SU-DHL-6 (cell line): Measurements from ENCODE around the gene MAP3K21.

Source experiments
- H2AFZ ChIP-seq: fragments of 200-600 bp; sonication (generic); 2 replicates; pipeline ENCODE4 v1.6.1; 2014; ENCODE audit warnings: low read depth, mild to moderate bottlenecking, moderate library complexity, mixed read lengths, antibody characterized with exemption, low read length; ENCODE audit not compliant: severe bottlenecking
- H3F3A ChIP-seq: fragments of 200-600 bp; shearing (Covaris generic); 2 replicates; pipeline ENCODE4 v1.6.0; 2016; ENCODE audit warnings: antibody characterized with exemption, mild to moderate bottlenecking; ENCODE audit not compliant: insufficient read depth
- H3K27ac ChIP-seq: fragments of 200-600 bp; sonication (generic); 2 replicates; pipeline ENCODE4 v1.5.1; 2016; ENCODE audit warnings: low read depth, mild to moderate bottlenecking, low read length, moderate library complexity, mixed read lengths
- H3K27me3 ChIP-seq: fragments of 200-600 bp; sonication (generic), shearing (Covaris generic); 2 replicates; pipeline ENCODE4 v1.6.0; 2014; ENCODE audit warnings: mild to moderate bottlenecking, low read length
- H3K36me3 ChIP-seq: fragments of 200-600 bp; sonication (generic); 2 replicates; pipeline ENCODE4 v1.6.1; 2014; ENCODE audit warnings: mild to moderate bottlenecking, low read length, mixed read lengths
- H3K4me2 ChIP-seq: fragments of 300-600, 200-600 bp; shearing (Covaris generic), sonication (generic); 2 replicates; pipeline ENCODE4 v1.6.0; 2014; ENCODE audit warnings: low read length, low read depth, mild to moderate bottlenecking; ENCODE audit not compliant: poor library complexity, severe bottlenecking
- H3K4me3 ChIP-seq: fragments of 200-600 bp; sonication (generic); 2 replicates; pipeline ENCODE4 v1.5.1; 2014; ENCODE audit warnings: antibody characterized with exemption, low read length, mild to moderate bottlenecking, mixed read lengths; ENCODE audit not compliant: insufficient read depth, poor library complexity, severe bottlenecking
- H3K79me2 ChIP-seq: fragments of 200-600 bp; sonication (generic); 2 replicates; pipeline ENCODE4 v1.6.1; 2014; ENCODE audit warnings: mild to moderate bottlenecking, low read length, moderate library complexity; ENCODE audit not compliant: insufficient read depth
- H3K9ac ChIP-seq: fragments of 200-600 bp; sonication (generic); 2 replicates; pipeline ENCODE4 v1.7.0; 2014; ENCODE audit warnings: mild to moderate bottlenecking, low read length
- H3K9me2 ChIP-seq: fragments of 200-600 bp; sonication (generic); replicated peaks from 2 replicates; pipeline ENCODE4 v1.6.1; 2014; ENCODE audit warnings: low read length; ENCODE audit not compliant: insufficient read depth
- H3K9me3 ChIP-seq: fragments of 200-600 bp; sonication (generic); 2 replicates; pipeline ENCODE4 v1.6.1; 2014; ENCODE audit warnings: low read length, mixed read lengths; ENCODE audit not compliant: insufficient read depth
- H4K20me1 ChIP-seq: fragments of 200-600 bp; sonication (generic); 2 replicates; pipeline ENCODE4 v1.6.1; 2014; ENCODE audit warnings: low read depth, mild to moderate bottlenecking, antibody characterized with exemption, low read length, moderate library complexity, mixed read lengths
- CTCF ChIP-seq: fragments of 200-600 bp; sonication (generic); IDR thresholded peaks from one replicate; pipeline ENCODE4 v1.5.1; 2017; ENCODE audit warnings: antibody characterized with exemption, mild to moderate bottlenecking, low read length, moderate library complexity; ENCODE audit not compliant: insufficient read depth, poor library complexity, severe bottlenecking
- EZH2phosphoT487 ChIP-seq: fragments of 200-600 bp; sonication (generic), shearing (Covaris generic); conservative IDR thresholded peaks from 2 replicates; pipeline ENCODE4 v1.6.1; 2018; ENCODE audit warnings: mild to moderate bottlenecking, antibody characterized with exemption, low read length, moderate library complexity, mixed read lengths

MAP3K21 gene

GRCh38 chr1:233281711-233282581, 45.6 kb upstream of the MAP3K21 start:
- Histone ChIP-seq H3K9me2 (no peaks in the 10 kb centered on the region), H3K4me3 (no peak overlapping the region), H3K36me3 (no peaks in the 10 kb centered on the region), H3K79me2 (no peaks in the 10 kb centered on the region), H3K9me3 (no peaks in the 10 kb centered on the region), H3K27ac (no peak overlapping the region), H2AFZ (no peak overlapping the region), H3K27me3 (no peaks in the 10 kb centered on the region), H3K9ac (no peak overlapping the region), H4K20me1 (0 out of 2 replicates have a peak, but pooled peaks cover 3% of the 10 kb centered on the region), H3K4me2 (no peak overlapping the region), H3F3A (no peaks in the 10 kb centered on the region)
- TF ChIP-seq CTCF (no peak), EZH2phosphoT487 (no peak)

- no peak overlapping the region for H2AFZ ChIP-seq
Measured at GRCh38 chr1:233282582-233282886, 45.0 kb upstream of the MAP3K21 start.

DNA sequence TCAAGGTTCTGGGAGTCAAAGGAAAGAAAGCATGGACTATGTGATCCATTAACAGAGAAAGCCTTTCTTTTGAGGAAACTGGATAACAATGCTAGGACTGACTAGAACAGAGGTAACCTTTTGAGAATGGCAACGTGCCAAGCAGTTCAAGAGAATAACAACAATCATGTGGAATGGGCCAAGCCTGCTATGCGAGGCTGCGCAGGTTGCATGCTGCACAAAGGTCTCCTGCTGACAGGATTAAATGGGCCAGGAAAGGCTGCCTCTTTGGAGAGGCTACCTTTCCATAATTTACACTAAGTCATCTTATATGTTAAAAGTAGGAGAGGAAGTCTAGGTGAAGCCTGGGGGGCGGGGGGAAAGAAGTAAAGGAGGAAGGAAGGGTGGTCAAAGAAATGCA, 37.8 kb upstream of the MAP3K21 start:
- Histone ChIP-seq H4K20me1 (0 out of 2 replicates have a peak, but pooled peaks cover 4% of the 10 kb centered on the region), H3K79me2 (no peaks in the 10 kb centered on the region; the same call in 1 of the 2 replicates), H2AFZ (no peak overlapping the region), H3F3A (no peaks in the 10 kb centered on the region), H3K9ac (no peak overlapping the region), H3K4me3 (no peak overlapping the region), H3K9me2 (no peaks in the 10 kb centered on the region), H3K9me3 (no peaks in the 10 kb centered on the region), H3K4me2 (no peak overlapping the region), H3K27me3 (no peaks in the 10 kb centered on the region), H3K36me3 (no peaks in the 10 kb centered on the region), H3K27ac (no peak overlapping the region)
- TF ChIP-seq EZH2phosphoT487 (no peak), CTCF (no peak)

More at GRCh38 chr1:233282582-233282886, 45.0 kb upstream of the MAP3K21 start:
- no peak overlapping the region for H3K4me3 ChIP-seq
- H3F3A ChIP-seq: no peaks in the 10 kb centered on the region
- no peaks in the 10 kb centered on the region for H3K9me3 ChIP-seq
- no peak overlapping the region for H3K9ac ChIP-seq
- no peak overlapping the region for H3K4me2 ChIP-seq
- no peak overlapping the region for H3K27ac ChIP-seq
- no peaks in the 10 kb centered on the region for H3K36me3 ChIP-seq
- no peaks in the 10 kb centered on the region for H3K9me2 ChIP-seq
- no peaks in the 10 kb centered on the region for H3K27me3 ChIP-seq
- 0 out of 2 replicates have a peak, but pooled peaks cover 3% of the 10 kb centered on the region for H4K20me1 ChIP-seq
- TF ChIP-seq CTCF (no peak), EZH2phosphoT487 (no peak)
- no peaks in the 10 kb centered on the region for H3K79me2 ChIP-seq
